GM18870 (cell line): ENCODE data around the gene ZNF423.

ENCODE experiments used
- ATAC-seq: cut with Tn5 transposase; IDR thresholded peaks from one replicate; pipeline ENCODE4 v1.9.1; 2021; ENCODE audit warnings: moderate library complexity; ENCODE audit not compliant: unreplicated experiment

Gene ZNF423

DNA sequence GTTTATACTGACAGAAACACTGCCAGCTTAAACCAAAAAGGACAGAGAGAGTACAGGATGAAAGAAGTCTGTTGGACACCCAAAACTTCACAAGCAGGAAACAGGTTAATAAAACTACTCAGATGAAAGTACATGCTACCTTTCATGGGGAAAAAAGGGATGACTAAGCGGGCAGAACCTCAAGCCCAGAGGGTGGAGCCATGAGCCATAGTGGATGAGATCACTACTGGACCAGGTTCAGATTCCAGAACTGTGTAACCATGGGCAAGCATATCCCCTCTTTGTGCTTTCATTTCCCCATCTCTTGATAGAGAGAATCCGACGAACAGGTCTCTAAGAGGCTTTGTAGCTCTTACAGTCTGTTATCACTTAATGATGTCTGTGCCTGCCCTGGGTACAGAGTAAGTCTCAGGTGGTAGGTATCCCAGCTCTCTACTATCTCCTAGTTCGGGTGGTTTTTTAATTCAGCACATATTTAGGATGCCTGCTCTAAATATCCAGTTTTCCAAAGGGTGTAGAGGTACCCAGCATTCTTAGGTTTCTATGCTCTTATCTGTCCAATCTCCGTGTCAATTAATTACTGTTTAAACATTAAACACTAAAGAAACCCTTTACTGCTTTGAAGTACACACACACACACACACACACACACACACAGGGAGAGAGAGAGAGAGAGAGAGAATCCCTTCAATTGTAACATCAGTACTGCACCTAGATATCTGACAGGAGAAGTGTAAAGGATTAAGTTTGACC lies 206.7 kb downstream of the ZNF423 start:
- ATAC-seq: no peak

DNA sequence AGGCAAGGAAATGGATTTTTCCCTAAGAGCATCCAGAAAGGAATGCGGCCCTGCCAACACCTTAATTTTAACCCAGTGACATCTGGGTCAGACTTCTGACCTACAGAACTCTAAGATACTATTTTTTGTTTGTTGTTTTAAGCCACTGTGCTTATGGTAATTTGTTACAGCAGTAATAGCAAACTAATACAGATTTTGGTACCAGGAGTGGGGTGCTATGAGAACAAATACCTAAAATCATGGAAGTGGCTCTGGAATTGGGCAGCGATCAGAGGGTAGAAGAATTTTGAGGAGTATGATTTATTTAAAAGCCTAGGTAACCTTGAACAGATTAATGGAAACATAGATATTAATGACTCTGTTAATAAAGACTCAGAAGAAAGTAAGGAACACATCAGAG lies 208.2 kb downstream of the ZNF423 start:
- no peak for ATAC-seq

- ATAC-seq: no peak
These were observed 210.6 kb downstream of the ZNF423 start for GRCh38 chr16:49645263-49645662.

DNA sequence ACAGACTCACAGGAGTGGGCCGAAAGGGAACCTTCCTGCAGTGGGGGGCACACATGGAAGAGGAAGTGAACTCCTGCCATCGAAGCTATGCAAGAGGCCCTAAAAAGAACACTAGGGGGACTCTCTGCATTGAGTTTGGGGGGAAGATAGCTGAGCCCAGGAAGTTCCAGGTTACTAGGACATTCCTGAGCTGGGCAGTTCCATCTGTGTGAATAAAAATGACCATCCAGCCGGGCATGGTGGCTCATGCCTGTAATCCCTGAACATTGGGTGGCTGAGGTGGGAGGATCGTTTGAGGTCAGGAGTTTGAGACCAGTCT lies 211.8 kb downstream of the ZNF423 start:
- no peak for ATAC-seq

- no peak for ATAC-seq
These were observed 212.3 kb downstream of the ZNF423 start for GRCh38 chr16:49643429-49644144.

DNA sequence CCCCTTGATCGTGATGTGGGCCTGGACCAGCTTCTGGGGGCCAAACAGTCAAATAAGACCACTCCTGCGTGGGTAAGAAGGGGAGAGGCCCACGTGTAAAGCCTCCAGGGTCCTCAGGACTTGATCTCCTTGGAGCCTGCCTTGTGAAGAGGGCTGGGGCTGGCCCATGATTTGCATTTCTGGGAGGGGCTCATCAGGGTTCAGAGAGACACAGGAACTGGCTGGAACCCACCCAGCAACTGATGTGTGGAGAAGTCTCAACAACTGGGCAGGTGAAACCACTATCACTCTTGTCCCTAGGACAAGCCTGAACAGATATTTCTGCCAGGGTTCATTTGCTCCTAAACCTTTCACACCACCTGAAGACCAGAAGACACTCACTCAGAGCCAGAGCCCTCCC lies 214.7 kb downstream of the ZNF423 start:
- ATAC-seq: no peak

- ATAC-seq: no peak
These were observed 215.3 kb downstream of the ZNF423 start for GRCh38 chr16:49640581-49640980.

- ATAC-seq: no peak
These were observed 216.0 kb downstream of the ZNF423 start for GRCh38 chr16:49639739-49640431.

GRCh38 chr16:49638673-49639610 lies 217.0 kb downstream of the ZNF423 start:
- no peak for ATAC-seq

DNA sequence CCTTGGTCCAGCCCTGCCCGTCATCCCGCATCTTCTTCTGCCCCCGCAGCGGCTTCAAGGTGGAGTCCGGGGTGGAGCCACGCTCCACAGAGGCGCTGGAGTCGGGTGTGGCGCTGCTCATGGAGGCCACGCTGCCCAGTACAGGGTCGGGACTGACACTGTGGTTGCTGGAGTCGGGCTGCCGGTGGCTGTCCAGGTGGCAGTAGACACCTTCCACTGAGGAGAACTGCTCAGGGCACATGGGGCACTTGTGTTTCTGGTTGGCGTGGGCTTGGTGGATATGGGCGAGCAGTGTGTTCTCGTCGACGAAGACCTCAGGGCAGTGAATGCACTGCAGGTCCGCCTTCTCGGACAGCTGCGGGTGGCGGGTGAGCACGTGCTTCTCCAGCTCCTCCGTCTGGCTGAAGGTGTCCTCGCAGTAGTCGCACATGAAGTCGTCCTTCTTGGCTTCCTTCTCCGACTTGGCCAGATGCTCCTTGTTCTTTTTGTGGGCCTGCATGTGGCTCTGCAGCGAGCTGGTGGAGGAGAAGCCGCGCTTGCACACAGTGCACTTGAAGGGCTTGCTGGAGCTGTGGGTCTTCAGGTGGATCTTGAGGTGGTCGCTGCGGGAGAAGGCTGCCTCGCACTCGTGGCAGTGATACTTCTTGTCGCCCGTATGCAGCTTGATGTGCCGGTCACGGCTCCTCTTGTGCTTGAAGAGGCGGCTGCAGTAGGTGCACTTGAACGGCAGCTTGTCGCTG lies 217.8 kb downstream of the ZNF423 start:
- no peak for ATAC-seq

DNA sequence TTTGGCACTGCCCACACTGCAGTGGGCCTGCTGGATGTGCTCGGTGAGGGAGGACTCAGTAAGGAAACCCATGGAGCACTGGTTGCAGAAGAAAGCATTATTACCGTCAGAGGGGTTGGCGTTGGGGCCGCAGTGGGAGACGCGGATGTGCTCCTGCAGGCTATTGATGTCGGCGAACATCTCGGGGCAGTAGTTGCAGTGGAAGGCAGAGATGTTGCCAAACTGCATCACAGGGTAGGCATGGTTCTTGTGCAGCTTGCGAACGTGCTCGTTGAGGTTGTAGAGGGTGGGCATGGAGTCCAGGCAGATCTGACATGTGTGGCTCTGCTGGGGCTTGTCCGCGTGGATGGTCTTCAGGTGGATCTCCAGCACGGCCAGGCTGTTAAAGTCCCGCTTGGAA lies 218.4 kb downstream of the ZNF423 start:
- no peak for ATAC-seq

DNA sequence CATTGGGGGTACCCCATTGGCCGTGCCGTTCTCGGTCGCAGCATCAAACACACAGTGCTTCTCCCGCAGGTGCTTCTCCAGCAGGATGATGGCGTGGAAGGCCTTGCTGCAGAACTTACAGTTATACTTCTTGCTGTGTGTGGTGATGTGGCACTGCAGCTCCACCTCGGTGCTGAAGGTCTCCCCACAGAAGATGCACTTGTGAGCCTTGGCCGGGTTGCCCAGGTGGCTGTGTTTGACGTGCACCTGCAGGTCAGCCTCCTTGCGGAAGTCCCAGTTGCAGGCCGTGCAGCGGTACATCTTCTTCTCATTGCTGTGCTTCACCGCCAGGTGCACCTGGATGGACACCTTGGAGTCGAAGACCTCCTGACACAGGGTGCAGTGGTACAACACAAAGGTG lies 219.3 kb downstream of the ZNF423 start:
- ATAC-seq: no peak

DNA sequence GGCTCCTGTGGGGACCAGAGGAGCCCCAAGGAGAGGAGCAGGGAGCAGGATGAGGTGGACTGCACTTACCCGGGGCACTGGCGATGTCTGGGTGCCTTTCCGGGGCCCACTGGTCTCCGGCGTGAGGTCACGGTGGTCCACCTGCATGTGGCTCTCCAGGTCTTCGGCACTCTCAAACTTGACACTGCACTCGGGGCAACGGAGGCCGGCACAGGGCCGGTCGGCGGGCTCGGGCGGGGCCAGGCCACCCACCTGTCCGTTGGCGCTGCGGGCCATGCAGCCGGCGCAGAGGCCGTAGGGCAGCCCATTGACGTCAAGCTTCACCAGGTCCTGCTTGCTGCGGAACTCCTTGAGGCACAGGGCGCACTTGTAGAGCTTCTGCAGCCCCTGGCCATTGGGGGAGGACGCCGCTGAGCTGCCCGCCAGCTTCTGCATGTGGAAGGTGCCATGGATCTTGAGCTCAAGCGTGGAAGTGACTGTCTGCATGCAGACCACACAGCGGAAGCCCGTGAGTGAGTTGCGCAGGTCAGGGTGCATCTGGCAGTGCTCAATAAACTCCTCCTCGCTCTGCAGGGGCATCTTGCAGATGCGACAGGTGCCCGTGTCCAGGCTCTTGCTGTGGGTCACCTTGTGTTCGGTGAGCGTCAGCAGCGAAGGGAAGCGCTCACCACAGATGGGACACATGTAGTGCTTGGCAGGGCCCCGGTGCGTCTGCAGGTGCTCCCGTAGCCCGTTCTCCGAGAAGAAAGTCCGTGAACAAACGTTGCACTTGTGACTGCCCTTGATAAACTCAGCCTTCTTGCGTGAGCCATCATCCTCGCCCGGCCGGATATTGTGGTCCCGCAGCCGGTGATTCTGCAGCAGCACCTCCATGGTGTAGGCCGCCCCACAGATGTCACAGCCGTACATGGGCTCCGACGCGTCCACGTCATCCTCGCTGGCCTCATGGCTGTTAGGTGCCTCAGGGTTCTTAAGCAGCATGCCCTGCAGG lies 220.0 kb downstream of the ZNF423 start:
- ATAC-seq: no peak

- no peak for ATAC-seq
These were observed 220.9 kb downstream of the ZNF423 start for GRCh38 chr16:49635009-49635350.

DNA sequence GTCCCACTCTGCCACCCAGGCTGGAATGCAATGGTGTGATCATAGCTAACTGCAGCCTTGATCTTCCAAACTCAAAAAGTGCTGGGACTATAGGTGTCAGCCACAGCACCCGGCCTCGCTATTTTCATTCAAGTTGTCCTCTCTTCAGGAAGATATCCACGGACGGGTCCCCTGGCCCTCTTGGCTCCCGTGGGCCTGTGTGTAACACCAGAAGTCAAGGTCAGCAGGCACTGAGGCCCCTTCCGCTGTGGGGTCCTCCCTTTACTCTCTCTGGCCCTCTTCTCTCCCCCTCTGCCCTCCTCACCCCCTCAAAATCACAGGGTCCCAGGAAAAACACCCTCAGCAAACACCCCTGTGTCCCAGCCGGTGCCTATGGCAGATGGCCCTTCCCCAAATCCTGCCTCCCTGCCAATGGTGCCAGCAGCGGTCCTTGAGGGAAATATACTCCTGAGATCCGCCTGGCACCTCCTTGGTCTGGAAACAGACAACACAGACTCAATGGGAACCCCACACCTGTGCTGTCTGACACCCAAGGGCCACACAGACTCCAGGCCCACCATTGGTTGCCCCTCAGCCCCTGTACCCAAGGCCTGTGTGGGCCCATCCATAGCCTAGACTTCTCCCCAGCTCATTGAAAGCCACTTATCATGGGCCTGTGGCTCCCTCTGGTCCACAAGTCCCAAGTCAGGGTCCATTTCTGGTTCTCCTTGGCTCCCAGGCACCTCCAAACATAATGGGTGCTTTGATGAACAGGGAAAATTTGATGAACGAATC lies 221.5 kb downstream of the ZNF423 start:
- ATAC-seq: no peak

DNA sequence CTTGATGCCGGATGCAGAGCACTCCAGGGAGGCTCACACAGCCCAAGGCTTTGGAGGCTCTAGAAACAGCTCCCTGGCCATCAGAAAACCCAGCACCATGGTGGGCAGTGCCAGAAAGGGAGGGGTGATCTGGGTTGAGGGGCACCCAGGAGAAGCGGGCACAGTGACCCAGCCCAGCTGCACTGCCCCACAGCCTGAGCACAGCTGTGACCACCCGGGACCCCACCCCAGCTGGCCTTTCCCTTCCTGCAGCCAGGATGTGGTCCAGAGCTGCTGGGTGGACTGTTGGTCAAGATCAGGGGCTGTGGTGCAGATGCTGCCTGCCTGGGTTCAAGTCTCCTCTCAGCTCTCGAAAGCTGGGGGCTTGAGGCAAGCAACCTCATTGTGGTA lies 223.1 kb downstream of the ZNF423 start:
- no peak for ATAC-seq

DNA sequence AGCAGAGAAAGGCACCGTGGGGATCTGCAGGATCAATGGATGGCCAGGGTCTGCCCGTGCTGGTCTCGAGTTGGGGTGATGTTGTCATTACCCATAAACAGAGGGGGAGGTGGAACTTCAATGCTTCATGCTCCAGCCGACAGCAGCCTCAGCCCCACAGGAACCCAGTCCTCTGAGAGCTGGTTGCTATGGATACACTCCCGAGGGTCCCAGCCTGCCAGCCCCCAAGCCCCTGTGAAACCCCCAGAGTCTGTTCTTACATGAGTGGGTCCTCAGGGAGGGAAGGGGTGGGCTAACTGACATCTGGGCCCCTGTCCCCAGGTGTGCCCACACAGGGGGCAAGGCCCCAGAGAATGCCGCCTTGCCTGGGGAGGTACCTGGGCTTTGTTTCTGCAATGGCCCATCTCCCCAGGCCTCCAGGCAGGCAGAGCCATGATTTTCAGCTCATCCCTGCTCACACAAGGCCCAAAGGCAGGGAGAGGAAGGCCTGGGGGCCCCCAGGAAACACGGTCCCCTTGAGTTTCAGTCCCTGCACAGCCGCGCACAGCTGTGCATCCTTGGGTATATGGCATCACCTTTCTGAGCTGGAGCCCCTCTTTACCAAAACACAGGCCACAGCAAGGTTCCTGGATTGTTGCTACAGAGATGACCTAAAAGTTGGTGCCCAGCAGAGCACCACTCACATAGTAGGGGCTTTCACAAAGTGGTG lies 223.7 kb downstream of the ZNF423 start:
- no peak for ATAC-seq
